Lung microvascular endothelial cell (primary cell): Measurements from ENCODE around the gene HPSE. TPM values are rescaled to one million over a fixed set of nuclear protein-coding genes. Genes with fewer than 3 reads are reported as not detected.
A peak's percentile ranks its signal among the peaks of the same experiment; 100 is the strongest.
"Not testable (repeated sequence)": the region's sequence is repeated elsewhere in the genome, so short reads cannot be mapped to it uniquely, and the experiment has no call there.

ENCODE experiments used
- DNase-seq, 2 donors: peaks; one replicate each; pipeline versions ENCODE4 v3.0.0 to v3.0.0-alpha.2; 2010; ENCODE audit warnings: low read depth in 2 of 2
- total RNA-seq: library from RNA; depleted of rRNA; stranded (reverse); fragments of >200 nt; gene quantifications from 2 replicates; pipeline ENCODE4 v1.2.1, GENCODE V29; 2014

HPSE gene
- total RNA-seq, 1 donor from 2014 or later: 7.3 TPM

DNA sequence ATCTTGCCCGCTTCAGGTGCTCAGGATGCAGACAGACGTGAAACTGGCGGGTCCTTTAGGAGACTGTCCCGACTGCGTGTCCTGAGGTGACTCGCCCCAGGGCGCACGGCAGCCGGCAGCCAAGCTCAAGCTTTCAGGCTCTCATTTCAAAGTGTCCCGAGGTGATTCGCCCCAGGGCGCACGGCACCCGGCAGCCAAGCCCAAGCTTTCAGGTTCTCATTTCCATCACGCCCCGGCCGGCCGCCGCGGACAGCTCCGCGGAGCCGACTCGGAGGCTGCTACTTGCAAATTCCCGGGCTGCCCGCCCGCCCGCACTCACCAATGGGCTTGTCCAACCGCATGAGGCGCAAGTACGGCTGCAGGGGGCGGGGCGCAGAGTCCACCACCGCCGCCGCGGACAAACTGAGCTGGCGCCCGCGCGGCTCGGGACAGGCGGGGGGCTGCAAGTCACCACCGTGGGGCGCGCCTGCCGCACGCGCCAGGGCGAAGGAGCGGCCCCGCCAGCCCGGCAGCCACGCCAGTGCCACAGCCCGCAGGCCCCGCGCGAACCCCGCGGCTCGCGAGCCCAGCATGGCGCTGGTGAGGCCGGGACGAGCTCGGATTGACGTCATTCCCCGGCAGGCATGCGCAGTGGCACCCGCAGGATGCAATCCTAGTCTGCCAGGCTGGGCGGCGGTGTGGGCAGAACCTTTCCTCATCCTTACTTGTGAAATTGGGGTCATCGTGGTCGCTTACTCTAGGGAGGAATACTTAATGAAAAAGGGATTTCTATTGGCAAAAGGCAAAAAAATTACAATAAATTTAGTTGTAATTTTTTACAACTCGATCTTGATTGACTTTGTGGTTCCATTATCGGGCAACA lies 50.2 kb downstream of the HPSE start, which contains the start of gene COQ2:
TSS of gene COQ2 (minus strand) at position 606 of the 862 bp plus-strand sequence. CDS start at position 572, 34 bp downstream.
- peak; percentile 96 to 97 for DNase-seq

DNA sequence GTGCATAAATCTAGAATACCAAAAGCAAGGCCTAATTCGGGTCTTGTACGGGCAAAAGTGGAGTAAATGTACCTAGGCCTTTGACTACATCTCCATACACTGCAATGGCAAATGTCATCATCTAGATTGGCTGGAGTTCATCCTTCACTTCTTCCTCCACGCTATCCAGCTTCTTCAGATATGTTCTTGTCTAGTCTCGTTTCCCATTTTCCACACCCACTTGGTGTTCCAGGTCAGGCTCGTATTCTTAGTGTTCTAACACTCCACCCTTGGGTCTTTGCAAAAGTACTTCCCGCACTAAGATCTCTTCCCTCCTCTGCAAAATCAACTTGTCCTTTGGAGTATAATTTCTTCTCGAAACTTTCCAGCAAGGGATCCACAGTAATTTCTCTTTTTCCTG lies 51.5 kb downstream of the HPSE start:
- DNase-seq: no peak

DNA sequence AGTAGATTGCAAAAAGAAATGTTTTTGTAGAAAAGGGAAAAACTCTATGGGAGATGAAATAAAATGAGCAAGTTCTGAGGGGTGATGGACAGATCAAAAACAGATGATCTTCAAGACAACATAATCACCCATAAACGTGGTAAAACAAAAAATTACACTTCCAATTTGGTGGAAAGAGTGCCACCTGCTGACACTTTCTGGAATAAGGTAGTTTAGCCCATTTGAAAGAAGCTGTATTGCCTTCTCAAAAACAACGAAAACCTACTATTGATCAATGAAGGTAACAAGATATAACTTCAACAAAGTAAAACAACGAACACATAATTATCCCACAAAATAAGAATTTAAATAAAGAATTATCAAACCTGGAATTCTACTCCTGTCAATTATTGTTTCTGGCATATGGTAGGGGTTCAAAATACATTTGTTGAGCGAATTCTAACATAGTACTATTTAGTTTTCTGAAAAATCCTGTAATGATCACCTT lies 52.6 kb downstream of the HPSE start:
- peak; percentile 69 to 75 for DNase-seq

DNA sequence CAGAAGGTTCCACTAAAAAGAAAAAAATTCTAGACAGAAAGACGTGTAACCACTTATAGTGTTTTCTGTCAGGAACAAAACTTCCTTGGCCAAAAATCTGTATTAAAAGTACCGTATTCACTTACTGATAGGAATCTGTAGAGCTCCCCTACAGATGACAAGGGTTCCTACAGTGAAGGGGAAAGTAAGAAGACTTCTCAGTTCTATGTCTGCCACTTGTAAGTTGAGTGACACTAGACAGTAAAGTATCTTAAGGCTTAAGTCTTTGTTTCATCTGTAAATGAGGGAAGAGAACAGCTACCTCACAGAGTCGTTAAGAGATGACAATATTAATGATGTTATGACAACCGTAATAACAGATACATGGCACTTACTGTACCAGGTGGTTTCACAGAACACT lies 53.3 kb downstream of the HPSE start:
- peak in 1 of 2 donors; percentile 3 for DNase-seq

DNA sequence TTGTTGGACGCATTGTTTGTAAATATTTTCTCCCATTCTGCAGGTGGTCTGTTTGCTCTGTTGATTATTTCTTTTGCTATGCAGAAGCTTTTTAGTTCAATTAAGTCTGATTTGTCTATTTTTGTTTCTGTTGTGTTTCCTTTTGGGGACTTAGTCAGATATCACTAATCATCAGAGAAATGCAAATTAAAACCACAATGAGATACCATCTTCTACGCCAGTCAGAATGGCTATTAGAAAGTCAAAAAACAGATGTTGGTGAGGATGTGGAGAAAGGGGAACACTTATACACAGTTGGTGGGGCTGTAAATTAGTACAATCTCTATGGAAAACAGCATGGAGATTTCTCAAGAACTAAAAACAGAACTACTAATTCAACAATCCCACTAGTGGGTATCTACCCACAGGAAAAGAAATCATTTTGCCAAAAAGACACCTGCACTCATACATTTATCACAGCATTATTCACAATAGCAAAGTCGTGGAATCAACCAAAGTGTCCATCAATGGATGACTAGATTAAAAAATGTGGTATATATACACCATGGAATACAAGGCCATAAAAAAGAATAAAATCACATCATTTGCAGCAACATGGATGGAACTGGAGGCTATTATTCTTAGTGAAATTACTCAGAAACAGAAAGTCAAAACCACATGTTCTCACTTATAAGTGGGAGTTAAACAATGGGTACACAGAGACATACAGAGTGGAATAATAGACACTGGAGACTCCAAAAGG lies 58.2 kb downstream of the HPSE start:
- no peak for DNase-seq

DNA sequence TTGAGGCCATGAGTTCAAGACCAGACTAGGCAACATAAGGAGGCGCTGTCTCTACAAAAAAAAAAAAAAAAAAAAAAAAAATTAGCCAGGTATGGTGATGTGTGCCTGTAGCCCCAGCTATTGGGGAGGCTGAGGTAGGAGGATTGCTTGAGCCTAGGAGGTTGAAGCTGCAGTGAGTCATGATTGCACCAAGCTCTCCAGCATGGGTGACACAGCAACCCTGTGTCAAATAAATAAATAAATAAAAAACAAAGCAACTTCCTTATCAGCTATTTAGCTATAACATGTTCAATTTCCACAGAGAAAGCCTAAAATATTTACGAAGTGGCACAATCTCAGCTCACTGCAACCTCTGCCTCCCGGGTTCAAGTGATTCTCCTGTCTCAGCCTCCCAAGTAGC lies 60.7 kb downstream of the HPSE start:
- DNase-seq: not testable (repeated sequence)

DNA sequence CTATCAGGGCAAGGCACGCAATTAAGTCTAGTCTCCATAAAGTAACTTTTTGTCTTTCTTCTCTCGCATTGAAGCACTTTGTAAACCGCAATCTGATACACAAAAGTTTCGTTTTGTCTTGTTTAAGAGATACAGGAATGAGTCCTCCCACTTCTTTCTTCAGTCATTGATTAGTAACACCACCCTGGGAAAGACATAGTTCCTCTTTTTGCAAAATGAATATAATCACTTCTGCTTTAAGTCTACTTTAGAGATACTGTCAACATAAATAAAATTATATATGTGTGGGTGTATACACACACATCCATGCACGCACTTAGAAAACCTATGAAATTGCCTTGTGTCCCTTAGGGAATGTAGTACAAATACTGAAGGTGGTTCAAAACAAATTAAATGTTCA lies 61.7 kb downstream of the HPSE start:
- no peak for DNase-seq

DNA sequence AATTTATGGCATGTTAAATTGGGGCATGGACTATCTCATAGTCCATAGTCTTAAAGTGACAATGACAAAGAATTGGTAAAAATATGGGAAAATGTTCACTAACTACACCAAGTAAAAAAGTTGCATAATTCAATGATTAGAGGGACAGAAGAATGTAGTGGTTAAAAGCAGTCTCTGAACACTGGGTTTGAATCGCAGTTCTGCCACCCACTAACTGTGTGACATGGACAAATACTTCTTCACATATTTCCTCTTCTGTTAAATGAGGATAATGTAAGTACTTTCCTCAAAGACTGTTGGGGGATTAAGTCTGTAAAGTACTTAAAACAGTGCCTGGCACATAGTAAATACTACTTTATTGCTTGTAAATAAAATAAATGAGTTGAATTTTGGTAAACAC lies 65.4 kb downstream of the HPSE start:
- no peak for DNase-seq

DNA sequence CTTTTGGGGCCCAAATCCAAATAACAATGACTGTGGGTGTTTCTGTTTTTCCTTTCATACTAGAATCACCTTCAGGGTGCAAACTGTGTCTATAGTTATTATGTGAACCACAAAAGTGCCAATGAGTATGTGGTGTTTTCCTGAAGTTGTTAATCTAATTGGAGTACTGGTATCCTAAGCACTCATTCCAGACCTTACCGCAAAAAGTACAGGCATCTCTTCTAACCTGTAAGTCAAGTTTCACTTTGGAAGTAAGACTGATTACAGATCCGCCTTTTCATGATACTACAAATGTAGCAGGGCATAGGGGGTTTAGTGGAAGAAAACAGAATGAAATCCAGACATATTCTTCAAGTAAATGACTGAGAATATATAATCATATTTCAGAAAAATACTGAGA lies 66.2 kb downstream of the HPSE start:
- DNase-seq: no peak

DNA sequence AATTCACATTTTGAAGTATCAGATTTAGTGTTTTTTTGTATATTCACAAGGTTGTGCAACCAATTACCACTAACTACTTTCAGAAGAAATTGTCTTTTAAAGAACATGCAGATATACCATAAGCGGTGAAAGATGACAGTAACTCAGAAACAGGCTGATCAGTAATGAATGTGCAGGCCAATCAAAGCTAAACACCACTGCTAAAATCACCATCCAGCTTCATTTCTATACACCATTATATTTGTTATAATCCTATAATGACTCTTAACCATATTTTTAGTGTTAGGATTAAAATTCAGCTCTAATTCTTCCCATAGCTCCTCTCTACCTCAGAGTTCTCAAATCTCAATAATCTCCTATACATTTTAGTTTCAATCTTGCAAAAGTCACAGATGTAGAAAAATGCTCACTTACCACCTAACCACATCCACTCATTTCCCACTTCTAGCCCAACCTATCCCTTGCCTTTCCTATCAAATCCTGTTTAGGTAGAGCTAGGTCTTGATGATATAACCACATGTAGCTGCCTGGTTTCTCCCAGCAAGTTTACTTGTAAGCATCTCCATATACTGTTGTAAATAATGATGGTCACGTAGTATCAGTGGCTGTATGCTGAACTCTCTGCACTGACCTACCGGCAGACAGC lies 66.7 kb downstream of the HPSE start:
- no peak for DNase-seq

DNA sequence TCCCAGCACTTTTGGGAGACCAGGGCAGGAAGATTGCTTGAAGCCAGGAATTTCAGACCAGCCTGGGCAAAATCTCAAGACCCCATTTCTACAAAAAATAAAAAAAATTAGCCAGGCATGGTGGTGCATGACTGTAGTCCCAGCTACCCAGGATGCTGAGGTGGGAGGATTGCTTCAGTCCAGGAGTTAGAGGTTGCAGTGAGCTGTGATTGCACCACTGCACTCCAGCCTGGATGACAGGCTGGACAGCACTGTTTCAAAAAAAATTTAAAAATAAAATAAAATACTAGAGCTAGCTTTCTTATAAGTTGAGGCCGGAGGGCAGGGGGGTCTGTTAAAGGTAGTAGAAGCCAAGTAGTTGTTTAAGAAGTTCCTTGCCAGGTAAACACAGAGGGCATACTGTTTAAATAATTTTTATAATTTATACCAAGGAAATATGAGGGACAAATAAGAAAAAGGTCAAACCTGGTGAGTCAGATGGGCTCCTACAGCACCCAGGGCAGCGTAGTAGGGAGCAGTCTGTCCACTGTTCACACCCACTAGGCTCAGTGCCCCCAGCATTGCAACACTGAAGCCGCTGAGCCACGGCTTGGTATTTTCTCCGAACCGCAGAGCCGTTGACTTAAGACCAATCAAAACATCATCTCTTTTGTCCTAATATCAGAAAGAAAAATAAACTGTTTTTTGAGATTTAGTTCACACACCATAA lies 67.4 kb downstream of the HPSE start:
- no peak for DNase-seq

DNA sequence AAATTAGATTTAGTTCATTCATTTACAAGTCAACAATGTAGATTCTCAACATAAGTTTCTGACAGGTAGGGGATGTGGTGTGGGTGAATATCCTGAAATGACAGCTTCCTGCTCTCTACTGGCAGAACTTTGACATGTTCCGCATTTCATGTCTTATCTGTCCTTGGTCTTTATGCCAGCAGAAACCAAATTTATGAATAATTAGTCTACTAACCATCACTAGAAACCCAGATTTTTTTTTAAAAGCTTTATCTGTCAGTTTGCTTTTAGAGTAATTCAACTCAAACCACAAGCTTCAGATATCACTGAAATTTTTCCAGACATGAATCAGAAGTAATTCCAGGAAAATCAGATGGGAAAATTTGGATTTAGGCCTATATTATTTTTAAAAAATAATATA lies 68.0 kb downstream of the HPSE start:
- no peak for DNase-seq

DNA sequence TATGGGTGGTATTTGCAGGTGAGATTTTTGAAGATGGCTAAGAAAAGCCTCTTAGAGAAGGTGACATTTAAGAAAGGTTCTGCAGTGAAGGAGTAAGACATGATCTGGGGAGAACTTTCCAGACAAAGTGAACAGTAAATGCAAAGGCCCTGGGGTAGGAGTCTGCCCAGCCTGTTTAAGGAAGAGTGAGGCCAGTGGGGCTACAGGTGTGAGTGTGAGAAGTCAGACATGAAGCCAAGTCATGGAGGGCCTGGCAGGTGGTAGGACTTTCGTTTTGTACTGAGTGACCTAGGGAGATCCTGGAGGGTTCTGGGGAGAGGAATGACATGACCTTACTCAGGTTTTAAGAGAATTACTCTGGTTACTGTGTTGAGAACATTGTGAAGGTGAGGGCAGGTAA lies 71.5 kb downstream of the HPSE start:
- DNase-seq: no peak

DNA sequence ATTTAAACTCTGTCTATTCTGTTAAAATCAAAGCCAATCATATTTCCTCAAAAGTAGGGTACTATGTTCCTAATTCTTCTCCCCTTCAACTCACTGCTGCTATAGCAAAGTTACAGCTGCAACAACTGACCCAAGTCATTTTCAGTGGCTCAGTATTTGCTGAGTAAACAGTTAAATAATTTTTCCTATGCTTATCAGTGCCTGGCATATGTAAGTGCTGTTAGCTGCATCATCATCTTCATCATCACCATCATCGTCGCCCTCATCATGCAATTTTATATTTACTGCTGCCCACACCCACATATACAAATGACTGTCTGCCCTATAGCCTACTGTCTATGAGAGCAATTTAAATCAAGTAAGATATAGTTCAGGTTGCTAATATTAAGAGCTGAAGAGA lies 72.0 kb downstream of the HPSE start:
- no peak for DNase-seq

DNA sequence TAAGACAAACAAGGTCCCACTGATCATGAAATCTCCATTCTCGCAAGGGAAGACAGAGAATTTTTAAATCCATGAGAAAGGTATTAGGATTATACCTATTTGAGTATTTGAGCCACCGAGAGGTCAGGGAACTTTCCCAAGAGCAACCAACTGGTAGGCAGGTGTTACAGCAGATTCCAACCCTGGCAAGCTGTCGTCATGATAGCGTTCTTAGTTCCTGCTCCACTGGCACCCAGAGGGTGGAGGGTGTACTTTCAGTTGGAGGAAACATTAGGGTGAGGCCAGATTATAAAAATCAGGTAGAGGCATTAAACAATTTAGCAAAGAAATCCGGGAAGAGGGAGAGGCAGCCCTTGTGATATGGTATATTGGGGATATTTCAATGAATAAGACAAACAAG lies 73.3 kb downstream of the HPSE start:
- no peak for DNase-seq

DNA sequence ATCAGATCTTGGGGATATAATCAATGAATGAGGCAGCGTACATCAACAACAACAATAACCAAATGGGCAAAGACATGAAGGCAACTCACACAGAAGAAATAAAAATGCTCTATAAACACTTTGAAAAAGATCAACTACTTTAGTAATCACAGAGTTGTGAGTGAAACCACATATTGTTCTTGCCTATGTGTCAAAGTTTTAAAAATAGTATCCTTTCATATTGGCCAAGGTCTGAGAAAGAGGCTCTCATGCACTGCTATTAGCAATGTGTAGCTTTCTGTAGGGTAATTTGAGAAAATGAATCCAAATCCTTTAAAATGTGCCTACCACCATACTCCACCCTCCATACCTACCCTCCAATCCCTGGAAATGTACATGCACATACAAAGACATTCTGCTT lies 75.1 kb downstream of the HPSE start:
- DNase-seq: no peak

DNA sequence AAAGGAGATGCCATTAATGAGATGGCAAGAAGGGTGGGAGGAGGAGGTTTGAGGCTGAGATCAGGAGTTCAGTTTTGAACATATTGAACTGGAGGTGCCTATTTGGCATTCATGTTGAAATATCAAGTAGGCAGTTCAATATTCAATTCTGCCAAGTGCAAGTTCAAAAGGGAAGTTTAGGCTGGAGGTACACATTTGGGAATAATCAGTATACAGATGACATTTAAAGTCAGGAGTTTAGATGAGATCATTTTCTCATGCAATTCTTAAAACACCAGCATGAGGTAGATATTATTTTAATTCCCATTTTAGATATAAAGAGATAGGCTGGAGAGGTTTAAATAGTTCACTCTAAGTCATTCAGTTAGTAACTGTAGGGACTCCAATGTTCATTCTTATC lies 76.2 kb downstream of the HPSE start:
- DNase-seq: no peak

DNA sequence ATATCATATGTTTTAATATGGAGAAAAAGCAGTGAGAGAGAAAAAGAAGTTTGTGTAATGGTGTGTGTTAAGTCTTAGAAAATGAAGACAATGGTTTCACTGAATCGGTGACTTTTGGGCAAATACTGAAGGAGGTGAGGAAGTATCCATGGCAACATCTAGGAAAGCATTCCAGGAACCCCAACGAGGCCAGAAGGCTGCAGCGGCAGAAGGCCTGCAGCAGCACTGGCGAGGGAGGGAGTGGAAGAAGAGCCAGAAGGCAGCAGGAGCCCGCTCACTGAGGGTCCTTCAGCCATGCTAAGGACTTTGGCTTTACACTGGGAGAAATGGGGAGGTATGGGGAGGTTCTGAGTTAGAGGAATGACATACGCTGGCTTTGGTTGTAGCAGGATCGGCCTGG lies 76.8 kb downstream of the HPSE start:
- DNase-seq: no peak

DNA sequence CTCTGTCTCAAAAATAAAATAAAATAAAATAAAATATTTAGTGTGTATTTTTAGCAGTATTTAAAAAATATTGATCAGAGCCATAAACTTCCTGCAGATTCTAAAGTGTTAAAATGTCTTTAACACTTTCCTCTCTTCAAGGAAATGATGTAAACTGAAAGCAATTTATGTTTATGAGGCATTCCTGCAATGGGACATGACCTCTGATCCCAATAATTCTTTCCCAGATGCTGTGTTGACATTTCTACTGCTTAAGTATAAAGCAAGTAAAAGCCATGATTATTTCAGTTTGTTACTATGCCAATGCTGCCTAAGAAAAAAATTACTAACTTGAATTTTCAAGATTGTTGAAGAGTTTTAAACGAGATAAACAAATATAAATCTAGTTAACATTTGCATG lies 79.1 kb downstream of the HPSE start:
- peak; percentile 43 to 85 for DNase-seq

DNA sequence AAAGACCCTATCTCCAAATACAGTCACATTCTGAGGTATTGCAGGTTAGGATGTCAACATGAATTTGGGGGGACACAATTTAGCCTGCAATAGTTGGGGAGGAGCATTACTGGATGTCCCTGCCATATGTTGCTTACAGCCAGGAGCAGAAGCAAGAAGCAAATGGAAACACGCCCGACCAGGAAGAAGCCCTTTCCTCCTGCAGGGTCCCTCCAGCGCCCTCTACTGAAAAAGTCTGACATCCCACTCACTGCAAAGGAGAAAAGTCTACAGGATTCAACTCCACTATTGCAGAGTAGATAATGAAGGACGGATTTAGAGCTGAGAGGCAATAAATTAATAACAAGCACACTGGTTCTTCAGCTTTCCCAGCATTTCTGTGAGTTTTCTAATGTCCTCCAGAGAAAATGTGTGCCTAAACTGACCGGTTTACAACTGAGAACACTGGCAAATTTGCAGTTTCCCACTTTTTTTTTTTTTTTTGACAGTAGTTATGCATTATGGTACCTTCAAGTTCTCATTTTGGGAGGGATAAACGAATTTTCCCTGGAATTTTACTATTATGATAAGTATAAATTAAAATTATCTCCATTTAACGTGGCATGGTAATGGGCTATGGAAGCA lies 81.8 kb downstream of the HPSE start:
- peak; percentile 80 to 86 for DNase-seq

DNA sequence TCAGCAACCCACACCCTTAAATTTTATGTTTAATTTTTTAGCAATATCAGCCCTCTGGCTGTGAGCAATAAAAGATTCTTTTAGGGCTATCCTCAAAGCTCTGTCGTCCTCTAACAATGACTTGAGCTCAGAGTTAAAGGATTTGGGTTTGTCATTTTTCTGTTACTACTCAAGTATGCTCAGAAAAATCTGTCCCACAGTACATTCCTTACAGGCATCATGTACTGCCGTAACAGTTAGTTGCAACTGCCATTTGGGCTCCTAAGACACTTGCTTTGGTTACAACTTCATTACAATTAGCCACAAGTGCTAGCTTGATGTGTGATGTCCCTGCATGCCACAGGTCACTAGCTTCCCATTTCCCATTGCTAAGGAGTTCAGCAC lies 83.2 kb downstream of the HPSE start:
- DNase-seq: no peak
